HepG2 (cell line): ENCODE data around the gene CLDN9. TPM values are rescaled to one million over a fixed set of nuclear protein-coding genes. Genes with fewer than 3 reads are reported as not detected.

Experiments
- ATAC-seq: fragments of 200-7000 bp; cut with Tn5 transposase; 3 replicates; pipeline ENCODE4 v1.9.1; 2020; ENCODE audit warnings: mild to moderate bottlenecking, moderate library complexity
- BruUV-seq: library from RNA; stranded (reverse); fragments of 400-500 nt; replicated peaks from 2 replicates; lab custom pipeline; 2021; lab: Mats Ljungman, UMichigan
- CTCF ChIA-PET: fragments of 300-600 bp; formaldehyde crosslinking; extraction: SDS; loops from one replicate; lab custom pipeline; 2021; ENCODE audit warnings: low total read pairs, inconsistent platforms, low intra/inter-chr PET ratio; lab: Yijun Ruan, JAX
- POLR2A ChIA-PET: fragments of 350-600 bp; sonication (Branson Sonifier 250); formaldehyde crosslinking; loops from one replicate; lab custom pipeline; 2020; ENCODE audit warnings: antibody characterized with exemption, inconsistent platforms; lab: Yijun Ruan, JAX
- DNase-seq: peaks from one replicate; pipeline ENCODE4 v3.0.0-alpha.2; 2015; ENCODE audit warnings: low spot score
- FAIRE-seq: peaks from 3 replicates; lab custom pipeline; 2011; peaks lifted over from hg19 to GRCh38; lab: Jason Lieb, UNC
- H2AFZ ChIP-seq: one replicate; pipeline ENCODE4 v1.6.1; 2011; ENCODE audit warnings: low read length, inconsistent platforms
- H3K27ac ChIP-seq: fragments of 300-600 bp; 3 replicates; pipeline ENCODE4 v1.8.0; 2011; ENCODE audit warnings: mixed run types, mild to moderate bottlenecking, mixed read lengths, low read length, inconsistent platforms; ENCODE audit not compliant: insufficient read depth; ENCODE audit errors: extremely low read length
- H3K27me3 ChIP-seq, 2 experiments: fragments of 200-600 bp in 1 of 2; 2 replicates in 1 of 2; 3 replicates in 1 of 2; pipeline versions ENCODE4 v1.6.0 to v1.8.0; 2011; ENCODE audit warnings: low read length in 2 of 2, mild to moderate bottlenecking in 2 of 2, moderate library complexity in 2 of 2, inconsistent platforms in 1 of 2; ENCODE audit not compliant: insufficient read depth in 2 of 2, control insufficient read depth in 1 of 2
- H3K36me3 ChIP-seq, 2 experiments: fragments of 200-600 bp in 1 of 2; replicated peaks in 1 of 2; 2 replicates in 1 of 2; 3 replicates in 1 of 2; pipeline versions ENCODE4 v1.5.1 to v1.8.0; 2011; ENCODE audit warnings: low read length in 2 of 2, inconsistent platforms in 1 of 2; ENCODE audit not compliant: insufficient read depth in 2 of 2, control insufficient read depth in 1 of 2
- H3K4me1 ChIP-seq: 2 replicates; pipeline ENCODE4 v1.5.1; 2012; ENCODE audit warnings: low read length, inconsistent platforms; ENCODE audit not compliant: insufficient read depth
- H3K4me2 ChIP-seq: 2 replicates; pipeline ENCODE4 v1.6.0; 2011; ENCODE audit warnings: low read depth, low read length, inconsistent platforms
- H3K4me3 ChIP-seq, 3 experiments: fragments of 200-600 bp in 1 of 3; sonication (generic), shearing (Covaris generic) in 1 of 3; replicated peaks in 1 of 3; 2 replicates each; pipeline ENCODE4 v1.5.1; 2011 to 2016; ENCODE audit warnings: low read length in 3 of 3, inconsistent platforms in 2 of 3, low read depth in 2 of 3, mild to moderate bottlenecking in 2 of 3, control low read depth in 1 of 3, mixed read lengths in 1 of 3; ENCODE audit not compliant: insufficient read depth in 1 of 3
- H3K79me2 ChIP-seq: one replicate; pipeline ENCODE4 v1.6.1; 2011; ENCODE audit warnings: low read length, inconsistent platforms; ENCODE audit not compliant: insufficient read depth
- H3K9ac ChIP-seq: 2 replicates; pipeline ENCODE4 v1.6.0; 2011; ENCODE audit warnings: mild to moderate bottlenecking, low read depth, low read length, inconsistent platforms; ENCODE audit not compliant: insufficient read depth
- H3K9me3 ChIP-seq: 2 replicates; pipeline ENCODE4 v1.5.1; 2012; ENCODE audit warnings: mild to moderate bottlenecking, low read length
- H4K20me1 ChIP-seq: 2 replicates; pipeline ENCODE4 v1.6.0; 2011; ENCODE audit warnings: inconsistent platforms, mild to moderate bottlenecking, low read length, moderate library complexity; ENCODE audit not compliant: insufficient read depth
- HNRNPL ChIP-seq: fragments of 200-400 bp; formaldehyde crosslinking; IDR thresholded peaks from 2 replicates; pipeline ENCODE4 v1.6.1; 2017; ENCODE audit warnings: mild to moderate bottlenecking, low read depth, low read length
- POLR2A ChIP-seq, 2 experiments: IDR thresholded peaks; 2 replicates each; pipeline ENCODE4 v1.6.1; 2011; ENCODE audit warnings: low read depth in 2 of 2, low read length in 2 of 2, mild to moderate bottlenecking in 1 of 2, moderate library complexity in 1 of 2; ENCODE audit not compliant: insufficient read depth in 1 of 2
- POLR2AphosphoS5 ChIP-seq: IDR thresholded peaks from 2 replicates; pipeline ENCODE4 v1.6.1; 2012; ENCODE audit warnings: low read depth, low read length
- POLR2G ChIP-seq: fragments of 200-400 bp; formaldehyde crosslinking; IDR thresholded peaks from 2 replicates; pipeline ENCODE4 v1.6.1; 2018; ENCODE audit warnings: mild to moderate bottlenecking, low read depth, low read length, moderate library complexity
- RXRA ChIP-seq: sonication (generic); formaldehyde crosslinking; IDR thresholded peaks from 2 replicates; pipeline ENCODE4 v1.5.1; 2020; ENCODE audit warnings: missing genetic modification reagents
- SOX6 ChIP-seq, 2 experiments: fragments of 450-650 bp in 1 of 2; sonication (generic) in 1 of 2; formaldehyde crosslinking in 1 of 2; IDR thresholded peaks; 2 replicates each; pipeline versions ENCODE4 v1.4.0 to v1.6.1; 2017 to 2020; ENCODE audit warnings: antibody characterized with exemption in 1 of 2, mild to moderate bottlenecking in 1 of 2, missing genetic modification reagents in 1 of 2
- ZBTB49 ChIP-seq: sonication (generic); formaldehyde crosslinking; IDR thresholded peaks from 2 replicates; pipeline ENCODE4 v1.4.0; 2020; ENCODE audit warnings: missing genetic modification reagents, borderline replicate concordance
- ZNF121 ChIP-seq: sonication (generic); formaldehyde crosslinking; IDR thresholded peaks from 2 replicates; pipeline ENCODE4 v1.5.0; 2020; ENCODE audit warnings: mild to moderate bottlenecking, missing genetic modification reagents
- ZNF281 ChIP-seq: sonication (generic); formaldehyde crosslinking; IDR thresholded peaks from 2 replicates; pipeline ENCODE4 v1.4.0; 2020; ENCODE audit warnings: missing genetic modification reagents, borderline replicate concordance
- ZNF749 ChIP-seq: sonication (generic); formaldehyde crosslinking; IDR thresholded peaks from 2 replicates; pipeline ENCODE4 v1.8.0; 2022; ENCODE audit warnings: mild to moderate bottlenecking, missing genetic modification reagents, moderate library complexity, borderline replicate concordance
- WGBS: methylation state at CpG from one replicate; pipeline ENCODE4 v1.1.6; 2017; ENCODE audit warnings: low lambda C conversion rate; 5-methylcytosine and 5-hydroxymethylcytosine counted together
- in situ Hi-C: cut with HindIII; loops from 2 replicates; pipeline ENCODE4 v1.10.0; 2017; ENCODE audit warnings: low pct_unique_long_range_greater_than_20kb; ENCODE audit not compliant: extremely low pct_ligation_motif_present
- intact Hi-C: fragments of 100-400 bp; cut with micrococcal nuclease; formaldehyde crosslinking; loops from one replicate; pipeline ENCODE4 v1.10.0; 2022; ENCODE audit not compliant: unreplicated experiment
- polyA plus RNA-seq, 8 experiments: library from polyadenylated mRNA; depleted of rRNA in 3 of 8; stranded (reverse) in 7 of 8; unstranded in 1 of 8; fragments of >200 nt; fragmentation: Illumina TruSeq in 4 of 8; extraction: Trizol in 4 of 8; gene quantifications; 2 replicates each; pipeline versions ENCODE4 v1.2.1 to v1.2.3, GENCODE V29; 2011 to 2016; ENCODE audit warnings: low read depth in 4 of 8, missing spikeins in 1 of 8, mixed read lengths in 1 of 8; ENCODE audit not compliant: insufficient read depth in 1 of 8
- total RNA-seq, 5 experiments: library from RNA; depleted of rRNA; stranded (reverse); fragments of >200 nt; fragmentation: Illumina TruSeq; extraction: Trizol; gene quantifications; 2 replicates each; pipeline ENCODE4 v1.2.3, GENCODE V29; 2016; ENCODE audit warnings: low read depth in 1 of 5
- TF ChIP-seq, protein P1 (sequence below): sonication (generic); formaldehyde crosslinking; IDR thresholded peaks from 2 replicates; pipeline ENCODE4 v1.4.0; 2020; ENCODE audit warnings: missing genetic modification reagents

CLDN9 gene
- total and polyA plus RNA-seq, 2 of the 13 experiments (the other 11 are each of a cell fraction or from before 2014, with no cell fraction given), result 0.15 to 0.26 TPM

- no peak overlapping the region for H3K4me3 ChIP-seq
- no peaks in the 10 kb centered on the region for H4K20me1 ChIP-seq
- BruUV-seq, result no TSS peak
- FAIRE-seq (no peak), ATAC-seq (no peak), DNase-seq (no peak)
- H3K4me1 ChIP-seq, result peaks cover 17% of the 10 kb centered on the region
- H3K27me3 ChIP-seq, result no peaks in the 10 kb centered on the region; a peak in 1 of 5 replicates
- no peak overlapping the region for H3K9ac ChIP-seq
- ChIA-PET POLR2A (interaction anchor here (1.2 to 1.9 kb wide), 2 partner anchors 9 to 50 kb away, joined by 3 to 10 read pairs; partner anchors contain the start of gene PKMYT1), CTCF (no interaction called here)
- peak; percentile 11 to 21; a peak in 1 of 4 replicates for TF ChIP-seq POLR2A (IDR thresholded peaks at IDR 0.05; ENCODE audit: insufficient read depth in 1 of 2, low read depth in 2 of 2, low read length in 2 of 2)
- peak; percentile 15; the same call in 1 of the 2 replicates for TF ChIP-seq POLR2AphosphoS5
- TF ChIP-seq, protein P1, sequence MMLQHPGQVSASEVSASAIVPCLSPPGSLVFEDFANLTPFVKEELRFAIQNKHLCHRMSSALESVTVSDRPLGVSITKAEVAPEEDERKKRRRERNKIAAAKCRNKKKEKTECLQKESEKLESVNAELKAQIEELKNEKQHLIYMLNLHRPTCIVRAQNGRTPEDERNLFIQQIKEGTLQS, result no peak
- no peak for TF ChIP-seq RXRA (CRISPR knock-in tag)
- 0 out of 2 replicates have a peak, but pooled peaks have one; percentile 4 for TF ChIP-seq HNRNPL
- TF ChIP-seq POLR2G, result 0 out of 2 replicates have a peak, but pooled peaks have one; percentile 22
- H3K27ac ChIP-seq, result no peak overlapping the region
- H3K79me2 ChIP-seq, result peaks cover 8% of the 10 kb centered on the region
- H3K4me2 ChIP-seq, result no peak overlapping the region
- no peak overlapping the region for H2AFZ ChIP-seq
- intact Hi-C loops (no loop called here), in situ Hi-C loops (no loop called here)
- WGBS, result 96% methylated on average over 10 of the region's 15 CpGs
- H3K9me3 ChIP-seq, result no peaks in the 10 kb centered on the region
- H3K36me3 ChIP-seq, result peaks cover 2 to 18% of the 10 kb centered on the region in 2 experiments; a peak in 3 of 5 replicates
Observed at GRCh38 chr16:2971985-2972784, 40.5 kb upstream of the CLDN9 start.

- intact Hi-C loops (no loop called here), in situ Hi-C loops (no loop called here)
- no peak for FAIRE-seq
- Histone ChIP-seq H3K4me1 (peaks cover 15% of the 10 kb centered on the region), H3K79me2 (peaks cover 8% of the 10 kb centered on the region), H3K9me3 (no peaks in the 10 kb centered on the region), H3K27me3 (no peaks in the 10 kb centered on the region; a peak in 1 of 5 replicates), H3K36me3 (peaks cover 2 to 18% of the 10 kb centered on the region in 2 experiments; a peak in 3 of 5 replicates), H3K27ac (no peak overlapping the region), H2AFZ (no peak overlapping the region), H3K4me3 (no peak overlapping the region), H3K4me2 (no peak overlapping the region), H3K9ac (no peak overlapping the region), H4K20me1 (no peaks in the 10 kb centered on the region)
- no TSS peak for BruUV-seq
- 100% methylated on average over 4 of the region's 5 CpGs for WGBS
- ChIA-PET POLR2A (interaction anchor here (1.2 to 1.9 kb wide), 2 partner anchors 8 to 49 kb away, joined by 3 to 10 read pairs; partner anchors contain the start of gene PKMYT1), CTCF (no interaction called here)
- ATAC-seq, result no peak
- no peak for DNase-seq
- no peak for TF ChIP-seq ZBTB49 (CRISPR knock-in tag)
- no peak for TF ChIP-seq ZNF749 (CRISPR knock-in tag)
- no peak for TF ChIP-seq ZNF121
- no peak for TF ChIP-seq ZNF281 (CRISPR knock-in tag)
- TF ChIP-seq SOX6 (IDR thresholded peaks at IDR 0.05), result no peak
- TF ChIP-seq SOX6 (CRISPR knock-in tag; IDR thresholded peaks at IDR 0.05), result no peak
Observed at GRCh38 chr16:2973093-2973492, 39.6 kb upstream of the CLDN9 start.
